Adipocyte (in vitro differentiated cells): ENCODE data around the gene CDCA7.
"Not testable (repeated sequence)": the region's sequence is repeated elsewhere in the genome, so short reads cannot be mapped to it uniquely, and the experiment has no call there.

Source experiments
- DNase-seq: peaks from one replicate; pipeline ENCODE4 v3.0.0-alpha.2; 2015; ENCODE audit warnings: low read depth
- H3K27me3 ChIP-seq: replicated peaks from 2 replicates; pipeline ENCODE4 v1.7.0; 2013; ENCODE audit warnings: mild to moderate bottlenecking, low read length, moderate library complexity; ENCODE audit not compliant: control insufficient read depth, insufficient read depth
- H3K36me3 ChIP-seq: 2 replicates; pipeline ENCODE4 v1.7.0; 2013; ENCODE audit warnings: low read length, mild to moderate bottlenecking, moderate library complexity; ENCODE audit not compliant: control insufficient read depth, insufficient read depth, severe bottlenecking
- H3K4me1 ChIP-seq: 2 replicates; pipeline ENCODE4 v1.7.0; 2013; ENCODE audit warnings: mild to moderate bottlenecking, low read length, moderate library complexity; ENCODE audit not compliant: control insufficient read depth, insufficient read depth
- H3K4me3 ChIP-seq: 2 replicates; pipeline ENCODE4 v1.7.0; 2013; ENCODE audit warnings: mild to moderate bottlenecking, low read length, moderate library complexity
- H3K9ac ChIP-seq: 2 replicates; pipeline ENCODE4 v1.7.0; 2013; ENCODE audit warnings: mild to moderate bottlenecking, low read length, moderate library complexity
- H3K9me3 ChIP-seq: 2 replicates; pipeline ENCODE4 v1.7.0; 2013; ENCODE audit warnings: mild to moderate bottlenecking, low read length, moderate library complexity; ENCODE audit not compliant: control insufficient read depth

Gene CDCA7

DNA sequence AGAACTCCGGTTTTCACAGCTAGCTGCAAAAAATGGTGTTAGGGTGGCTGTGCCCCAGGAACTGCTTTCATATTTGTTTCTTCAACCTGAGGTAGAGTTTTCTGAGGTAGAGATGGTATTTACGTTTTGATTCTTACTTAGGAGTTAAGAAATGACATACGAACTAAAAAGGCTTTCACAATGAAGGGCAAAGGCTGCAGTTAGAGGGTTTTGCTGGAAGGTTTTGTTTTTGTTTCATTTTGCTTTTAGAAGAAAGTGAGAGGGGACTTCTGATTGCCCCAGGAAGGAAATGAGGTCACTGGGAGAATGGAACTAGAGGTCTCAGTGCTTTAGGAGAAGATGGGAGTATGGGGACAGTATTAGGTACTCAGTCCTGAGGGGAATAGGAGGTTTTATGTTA, 15.5 kb downstream of the CDCA7 start:
- H3K27me3 ChIP-seq, result no peaks in the 10 kb centered on the region
- H3K4me3 ChIP-seq, result no peak overlapping the region
- no peak for DNase-seq
- H3K9me3 ChIP-seq, result no peaks in the 10 kb centered on the region
- H3K36me3 ChIP-seq, result no peaks in the 10 kb centered on the region
- H3K4me1 ChIP-seq, result no peaks in the 10 kb centered on the region
- H3K9ac ChIP-seq, result no peak overlapping the region

DNA sequence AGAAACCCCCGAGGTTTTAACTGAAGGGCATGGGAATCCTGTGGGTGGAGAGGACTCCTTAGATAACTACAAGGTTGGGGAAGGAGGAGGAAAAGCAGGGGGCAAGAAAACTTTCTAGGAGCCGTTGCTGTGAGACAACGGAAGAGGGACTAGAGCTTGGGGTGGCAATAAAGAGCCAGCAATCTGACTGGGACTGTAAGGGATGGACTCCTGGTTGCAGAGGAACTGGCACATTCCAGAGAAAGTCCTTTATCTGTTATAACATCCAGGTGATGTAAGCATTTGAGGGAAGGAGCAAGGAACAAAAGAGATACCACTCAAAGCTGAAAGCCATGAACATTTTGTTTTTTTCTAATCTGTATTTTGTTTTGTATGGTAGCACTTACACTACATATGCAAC, 16.4 kb downstream of the CDCA7 start:
- no peaks in the 10 kb centered on the region for H3K4me1 ChIP-seq
- no peaks in the 10 kb centered on the region for H3K36me3 ChIP-seq
- DNase-seq, result no peak
- no peaks in the 10 kb centered on the region for H3K9me3 ChIP-seq
- H3K4me3 ChIP-seq, result no peak overlapping the region
- H3K27me3 ChIP-seq, result no peaks in the 10 kb centered on the region
- no peak overlapping the region for H3K9ac ChIP-seq

DNA sequence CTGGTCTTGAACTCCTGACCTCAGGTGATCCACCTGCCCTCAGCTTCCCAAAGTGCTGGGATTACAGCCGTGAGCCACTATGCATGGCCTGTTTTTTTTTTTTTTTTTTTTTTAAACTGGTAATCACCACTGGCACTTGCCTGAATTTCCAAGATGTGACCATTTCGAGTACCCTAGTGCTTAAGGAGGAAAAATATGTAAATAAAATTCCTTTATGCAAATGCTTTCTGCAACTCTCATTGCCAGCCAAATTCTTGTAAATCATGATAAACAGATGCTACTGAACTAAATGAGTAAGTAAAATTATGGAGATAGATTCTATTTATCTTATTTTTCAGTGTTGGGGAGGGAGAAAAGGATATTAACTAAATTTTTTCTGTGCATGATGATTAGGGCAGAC, 18.6 kb downstream of the CDCA7 start:
- H3K4me3 ChIP-seq, result no peak overlapping the region
- no peaks in the 10 kb centered on the region for H3K36me3 ChIP-seq
- no peaks in the 10 kb centered on the region for H3K27me3 ChIP-seq
- H3K9me3 ChIP-seq, result no peaks in the 10 kb centered on the region
- peak; percentile 29 for DNase-seq
- no peak overlapping the region for H3K9ac ChIP-seq
- H3K4me1 ChIP-seq, result no peaks in the 10 kb centered on the region

DNA sequence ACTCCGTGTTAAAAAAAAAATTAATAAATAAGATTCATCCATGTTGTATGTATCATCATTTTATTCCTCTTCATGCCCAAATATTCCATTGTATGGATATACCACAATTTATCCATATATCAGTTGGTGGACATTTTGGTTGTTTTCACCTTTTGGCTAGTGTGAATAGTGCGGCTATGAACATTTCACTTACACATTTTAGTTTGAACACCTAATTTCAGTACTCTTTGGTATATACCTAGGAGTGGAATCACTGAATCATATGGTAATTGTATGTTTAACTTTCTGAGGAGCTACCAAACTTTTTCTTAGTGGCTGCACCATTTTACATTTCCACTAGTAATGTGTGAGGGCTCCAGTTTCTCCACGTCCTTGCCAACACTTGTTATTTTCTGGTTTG, 20.0 kb downstream of the CDCA7 start:
- Histone ChIP-seq H3K4me3 (no peak overlapping the region), H3K9ac (no peak overlapping the region), H3K9me3 (no peaks in the 10 kb centered on the region), H3K27me3 (no peaks in the 10 kb centered on the region), H3K4me1 (no peaks in the 10 kb centered on the region), H3K36me3 (no peaks in the 10 kb centered on the region)
- DNase-seq, result no peak

DNA sequence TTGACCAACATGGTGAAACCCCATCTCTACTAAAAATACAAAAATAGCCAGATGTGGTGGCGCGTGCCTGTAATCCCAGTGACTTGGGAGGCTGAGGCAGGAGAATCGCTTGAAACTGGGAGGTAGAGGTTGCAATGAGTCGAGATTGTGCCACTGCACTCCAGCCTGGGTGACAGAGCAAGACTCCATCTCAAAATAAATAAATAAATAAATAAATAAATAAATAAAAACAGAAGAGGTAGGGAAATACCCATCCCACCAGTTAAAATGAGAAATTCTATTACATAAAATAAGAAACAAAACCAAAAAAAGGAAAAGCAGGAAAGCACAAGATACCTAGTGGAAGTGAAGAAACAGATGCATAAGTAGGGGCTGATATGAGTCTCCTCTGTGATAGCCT, 30.9 kb downstream of the CDCA7 start:
- H3K9ac ChIP-seq, DNase-seq, H3K36me3 ChIP-seq, H3K9me3 ChIP-seq, H3K4me1 ChIP-seq, H3K27me3 ChIP-seq, H3K4me3 ChIP-seq: not testable (repeated sequence)

DNA sequence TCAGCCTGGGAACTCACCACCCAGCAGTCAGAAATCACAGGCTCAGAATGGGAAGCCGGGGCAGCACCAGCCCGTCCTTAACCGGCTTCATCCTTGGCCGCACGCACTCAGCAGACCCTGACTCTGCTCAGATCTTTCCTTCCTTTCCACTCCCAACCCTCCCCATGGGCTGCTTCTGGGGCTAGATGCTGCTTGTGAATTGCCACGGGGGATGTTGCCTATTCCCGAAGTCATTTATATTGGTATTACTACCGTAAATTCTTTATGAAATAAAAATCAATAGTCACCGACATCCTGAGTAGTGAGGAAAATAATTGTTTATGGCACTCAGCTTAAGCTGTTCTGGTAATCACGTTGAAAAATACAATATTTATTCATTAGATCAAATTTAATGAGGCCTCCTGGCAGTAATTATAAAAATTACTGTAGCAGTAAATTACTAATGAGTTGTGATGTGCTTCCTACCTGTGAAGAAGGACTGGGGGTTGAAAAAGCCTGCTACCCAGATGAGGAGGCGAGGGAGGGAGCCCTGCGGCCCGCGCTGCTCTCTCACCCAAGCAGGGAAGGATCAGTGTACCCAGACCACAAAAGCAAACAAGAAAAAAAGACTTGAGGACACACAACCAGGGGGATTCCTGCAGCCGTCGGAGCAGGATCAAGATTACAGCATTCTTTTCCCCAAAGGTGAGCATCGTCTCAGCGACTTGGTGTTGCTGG, 31.5 kb downstream of the CDCA7 start:
- no peak for DNase-seq
- H3K4me1 ChIP-seq, result no peaks in the 10 kb centered on the region
- H3K36me3 ChIP-seq, result no peaks in the 10 kb centered on the region

DNA sequence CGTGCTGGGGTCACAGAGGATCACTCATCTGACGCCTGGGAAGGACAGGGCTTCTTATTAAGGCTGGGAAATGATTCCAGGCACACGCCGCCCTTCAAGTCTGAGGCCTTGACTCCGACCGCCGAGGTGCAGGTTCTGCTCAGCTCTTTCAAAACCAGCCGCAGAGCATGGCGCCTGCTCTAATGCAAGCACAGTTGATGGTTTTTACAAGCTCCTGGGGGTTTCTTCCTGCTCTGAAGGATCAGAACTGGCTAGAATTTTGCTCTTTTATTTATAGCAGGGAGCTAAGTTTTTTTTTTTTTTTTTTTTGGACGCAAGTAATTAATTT, 32.0 kb downstream of the CDCA7 start:
- no peak for DNase-seq
- no peaks in the 10 kb centered on the region for H3K27me3 ChIP-seq
- peaks cover 3% of the 10 kb centered on the region for H3K9me3 ChIP-seq
- no peak overlapping the region for H3K9ac ChIP-seq
- no peaks in the 10 kb centered on the region for H3K36me3 ChIP-seq
- no peak overlapping the region for H3K4me3 ChIP-seq
- H3K4me1 ChIP-seq, result no peaks in the 10 kb centered on the region

More for the DNA sequence above, 31.5 kb downstream of the CDCA7 start:
- H3K9me3 ChIP-seq, result peaks cover 3% of the 10 kb centered on the region
- H3K9ac ChIP-seq, result no peak overlapping the region
- H3K27me3 ChIP-seq, result no peaks in the 10 kb centered on the region
- H3K4me3 ChIP-seq, result no peak overlapping the region

DNA sequence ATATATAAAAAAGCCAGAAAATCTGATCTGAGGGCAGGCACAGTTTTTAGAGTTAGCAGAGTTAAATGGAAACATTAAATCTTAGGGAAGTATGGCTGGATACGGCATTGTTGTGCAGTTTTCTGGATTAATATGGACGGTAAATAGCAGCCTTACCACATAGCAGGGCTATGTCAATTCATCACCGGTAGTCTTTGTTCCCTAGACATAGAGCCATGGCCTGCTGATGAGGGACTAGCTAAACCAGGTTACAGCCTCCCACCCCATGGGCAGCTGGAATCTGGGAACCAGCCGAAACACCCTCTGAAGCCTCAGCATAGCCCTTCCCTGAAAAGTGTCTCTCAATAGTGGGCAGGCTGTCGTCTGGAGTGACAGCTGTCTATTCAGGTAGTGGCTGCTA, 32.4 kb downstream of the CDCA7 start:
- Histone ChIP-seq H3K4me1 (no peaks in the 10 kb centered on the region), H3K36me3 (no peaks in the 10 kb centered on the region), H3K27me3 (no peaks in the 10 kb centered on the region), H3K9ac (no peak overlapping the region), H3K4me3 (no peak overlapping the region), H3K9me3 (peaks cover 3% of the 10 kb centered on the region)
- DNase-seq, result no peak

DNA sequence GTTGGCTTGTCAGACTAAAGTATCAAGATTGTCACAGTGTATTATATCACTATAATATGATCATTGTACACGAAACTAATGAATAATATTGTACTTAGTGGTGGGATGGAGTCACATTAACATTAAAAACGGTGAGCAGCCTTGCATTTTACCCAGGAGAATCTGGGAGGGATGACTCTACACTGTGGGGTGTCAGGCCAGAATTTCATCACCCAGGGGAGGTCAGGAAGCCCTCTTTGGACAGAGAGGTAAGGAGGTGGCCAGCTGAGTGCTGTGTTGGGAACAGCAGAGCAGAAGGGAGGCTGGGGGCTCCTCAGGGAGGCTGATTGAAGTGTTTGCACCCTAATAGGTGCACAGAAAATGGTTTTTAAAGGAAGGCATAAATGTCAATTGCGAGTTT, 33.0 kb downstream of the CDCA7 start:
- Histone ChIP-seq H3K27me3 (no peaks in the 10 kb centered on the region), H3K36me3 (no peaks in the 10 kb centered on the region), H3K9ac (no peak overlapping the region), H3K9me3 (peaks cover 3% of the 10 kb centered on the region), H3K4me3 (no peak overlapping the region), H3K4me1 (no peaks in the 10 kb centered on the region)
- DNase-seq, result no peak

DNA sequence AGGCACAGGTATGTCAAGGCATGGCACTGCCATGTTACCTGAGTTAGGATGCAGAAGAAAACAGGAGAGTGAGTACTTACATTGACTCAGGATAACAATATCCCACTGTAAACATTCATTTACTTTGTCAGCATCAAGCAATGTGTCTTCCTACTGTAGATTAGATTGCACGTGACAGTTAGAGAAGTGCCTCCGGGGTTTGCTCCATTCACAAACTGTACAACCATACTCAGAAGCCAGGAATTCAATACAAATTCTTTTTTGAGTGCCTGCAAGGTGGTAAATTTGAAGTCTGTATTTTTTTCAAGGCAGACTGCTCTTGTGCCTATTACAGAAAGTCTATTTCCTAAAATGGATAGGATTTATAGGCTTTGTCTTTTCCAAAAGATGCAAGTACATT, 34.1 kb downstream of the CDCA7 start:
- Histone ChIP-seq H3K36me3 (no peaks in the 10 kb centered on the region), H3K27me3 (no peaks in the 10 kb centered on the region), H3K9ac (no peak overlapping the region), H3K4me1 (no peaks in the 10 kb centered on the region), H3K9me3 (peaks cover 3% of the 10 kb centered on the region), H3K4me3 (no peak overlapping the region)
- peak; percentile 3 for DNase-seq

DNA sequence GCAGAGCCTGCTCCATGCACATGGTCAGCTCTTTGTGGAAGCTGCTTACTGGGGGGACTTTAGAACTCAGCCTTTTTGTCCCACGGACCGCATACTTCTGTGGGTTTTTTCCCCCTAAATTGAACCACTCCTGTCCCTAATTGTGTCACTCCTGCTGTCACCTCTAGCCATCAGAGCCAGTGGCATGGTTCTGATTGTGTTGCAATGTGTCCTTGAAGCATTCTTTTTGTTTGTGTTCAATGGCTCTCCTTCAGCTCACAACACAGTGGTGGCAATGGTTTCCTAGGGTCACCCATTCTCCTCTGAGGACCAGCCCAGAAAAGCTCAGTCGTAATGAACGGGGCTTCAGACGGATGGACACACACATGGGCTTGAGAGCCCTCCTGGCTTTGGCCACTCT, 35.4 kb downstream of the CDCA7 start:
- peaks cover 1% of the 10 kb centered on the region for H3K27me3 ChIP-seq
- H3K9ac ChIP-seq, result no peak overlapping the region
- no peak overlapping the region for H3K4me3 ChIP-seq
- no peaks in the 10 kb centered on the region for H3K4me1 ChIP-seq
- DNase-seq, result no peak
- H3K36me3 ChIP-seq, result no peaks in the 10 kb centered on the region
- H3K9me3 ChIP-seq, result no peaks in the 10 kb centered on the region

DNA sequence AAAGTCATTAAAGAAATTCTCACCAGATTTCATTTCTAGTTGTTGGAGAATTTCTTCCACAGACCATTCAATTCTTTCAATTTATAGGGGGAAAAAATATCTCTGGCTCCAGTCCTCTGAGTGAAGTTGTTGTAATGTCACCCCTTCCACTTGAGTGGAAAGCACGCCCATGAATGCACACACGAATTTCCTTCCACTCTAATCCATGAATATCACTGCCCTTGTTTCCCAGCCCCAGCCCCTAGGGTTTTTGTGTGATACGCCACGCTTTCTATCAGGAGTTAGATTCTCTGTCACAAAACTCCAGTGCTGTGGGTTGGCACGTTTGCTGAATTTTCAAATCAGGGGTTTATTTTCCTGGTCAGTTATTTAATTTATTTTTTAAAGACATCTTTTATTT, 38.1 kb downstream of the CDCA7 start:
- Histone ChIP-seq H3K9me3 (no peaks in the 10 kb centered on the region), H3K4me3 (no peak overlapping the region), H3K4me1 (no peaks in the 10 kb centered on the region), H3K9ac (no peak overlapping the region), H3K27me3 (peaks cover 7% of the 10 kb centered on the region), H3K36me3 (no peaks in the 10 kb centered on the region)
- no peak for DNase-seq
